Thyroid gland (tissue), 4 donors: ENCODE measurements around the gene LCN6. TPM values are rescaled to one million over a fixed set of nuclear protein-coding genes. Genes with fewer than 3 reads are reported as not detected.
"Not testable (repeated sequence)": the region's sequence is repeated elsewhere in the genome, so short reads cannot be mapped to it uniquely, and the experiment has no call there.

ENCODE experiments used
- DNase-seq, 2 donors: peaks; one replicate each; pipeline ENCODE4 v3.0.0-alpha.2; 2019
- H3K27ac ChIP-seq, 3 donors: fragments of 200-600 bp; sonication (generic); 1 replicate in 2 of 3; 2 replicates in 1 of 3; pipeline ENCODE4 v1.5.1; 2016 to 2019; ENCODE audit warnings: mild to moderate bottlenecking in 1 of 3, moderate library complexity in 1 of 3
- H3K27me3 ChIP-seq: fragments of 200-600 bp; sonication (generic); one replicate; pipeline ENCODE4 v1.5.1; 2019
- H3K36me3 ChIP-seq, 2 donors: fragments of 200-600 bp; sonication (generic); one replicate each; pipeline ENCODE4 v1.5.1; 2016 to 2019
- H3K4me1 ChIP-seq, 2 donors: fragments of 200-600 bp; sonication (generic); one replicate each; pipeline ENCODE4 v1.5.1; 2017 to 2019
- H3K4me3 ChIP-seq, 3 donors: fragments of 200-600 bp; sonication (generic); replicated peaks in 1 of 3; 1 replicate in 2 of 3; 2 replicates in 1 of 3; pipeline ENCODE4 v1.5.1; 2016; ENCODE audit warnings: mild to moderate bottlenecking in 1 of 3
- H3K9me3 ChIP-seq: fragments of 200-600 bp; sonication (generic); one replicate; pipeline ENCODE4 v1.5.1; 2017
- CTCF ChIP-seq, 6 experiments: fragments of 200-600 bp in 3 of 6; fragments of 450-650 bp in 3 of 6; sonication (generic) in 3 of 6; IDR thresholded peaks; one replicate each; pipeline ENCODE4 v1.5.1; 2016 to 2019; ENCODE audit warnings: antibody characterized with exemption in 6 of 6, mild to moderate bottlenecking in 2 of 6, inconsistent platforms in 1 of 6, moderate library complexity in 1 of 6
- POLR2A ChIP-seq, 2 donors: fragments of 450-650 bp; IDR thresholded peaks; one replicate each; pipeline ENCODE4 v1.6.1; 2017; ENCODE audit warnings: antibody characterized with exemption in 2 of 2, mild to moderate bottlenecking in 2 of 2, moderate library complexity in 1 of 2
- WGBS, 2 donors: methylation state at CpG; one replicate each; pipeline ENCODE4 v1.1.5; 2017; 5-methylcytosine and 5-hydroxymethylcytosine counted together
- intact Hi-C: fragments of 100-400 bp; cut with DNase I; formaldehyde crosslinking; loops from one replicate; pipeline ENCODE4 v1.15.1; 2023
- total RNA-seq, 4 donors: library from RNA; depleted of rRNA; stranded (reverse); fragments of >200 nt; gene quantifications; one replicate each; pipeline ENCODE4 v1.2.3, GENCODE V29; 2016

LCN6 gene
- total RNA-seq, 4 donors from 2014 or later: 1.4 to 10.0 (median 4.5) TPM

- H3K27me3 ChIP-seq: no peaks in the 10 kb centered on the region
- H3K36me3 ChIP-seq: no peaks in the 10 kb centered on the region
- 75 to 76% methylated on average over 8 to 13 of the region's 13 CpGs for WGBS, 2 donors
- no peaks in the 10 kb centered on the region for H3K9me3 ChIP-seq
- peaks cover 9 to 18% of the 10 kb centered on the region in 2 donors for H3K4me1 ChIP-seq
- DNase-seq: no peak
- no peak overlapping the region for H3K4me3 ChIP-seq
- H3K27ac ChIP-seq: no peak overlapping the region
- TF ChIP-seq POLR2A (IDR thresholded peaks at IDR 0.05) (no peak), CTCF (IDR thresholded peaks at IDR 0.05) (no peak)
- intact Hi-C loops: no loop called here
These were observed 13.2 kb upstream of the LCN6 start for GRCh38 chr9:136761545-136761981.

DNA sequence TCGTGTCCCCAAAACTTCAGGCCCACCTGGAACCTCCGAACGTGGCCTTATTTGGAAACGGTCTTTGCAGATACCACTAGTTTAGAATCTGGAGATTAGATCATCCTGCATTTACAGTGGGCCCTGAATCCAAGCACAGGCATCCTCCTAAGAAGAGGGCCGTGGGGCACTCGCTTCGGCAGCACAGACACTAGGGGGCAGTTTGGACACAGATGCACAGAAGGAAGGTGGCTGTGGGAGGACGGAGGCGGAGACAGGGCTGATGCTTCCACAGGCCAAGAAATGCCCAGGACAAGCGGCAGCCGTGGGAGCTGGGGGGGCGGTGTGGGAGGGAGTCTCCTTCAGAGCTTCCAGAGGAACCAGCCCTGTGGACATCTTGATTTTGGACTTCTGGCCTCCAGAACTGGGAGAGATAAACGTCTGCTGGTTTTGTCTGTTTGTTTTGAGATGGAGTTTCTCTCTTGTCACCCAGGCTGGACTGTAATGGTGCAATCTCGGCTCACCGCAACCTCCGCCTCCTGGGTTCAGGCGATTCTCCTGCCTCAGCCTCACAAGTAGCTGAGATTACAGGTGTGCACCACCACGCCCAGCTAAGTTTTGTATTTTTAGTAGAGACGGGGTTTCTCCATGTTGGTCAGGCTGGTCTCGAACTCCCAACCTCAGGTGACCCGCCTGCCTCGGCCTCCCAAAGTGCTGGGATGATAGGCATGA lies 12.7 kb upstream of the LCN6 start:
- 45 to 52% methylated on average over 17 to 21 of the region's 22 CpGs for whole genome bisulfite sequencing, 2 donors
- intact Hi-C loops, H3K27ac ChIP-seq: not testable (repeated sequence)

DNA sequence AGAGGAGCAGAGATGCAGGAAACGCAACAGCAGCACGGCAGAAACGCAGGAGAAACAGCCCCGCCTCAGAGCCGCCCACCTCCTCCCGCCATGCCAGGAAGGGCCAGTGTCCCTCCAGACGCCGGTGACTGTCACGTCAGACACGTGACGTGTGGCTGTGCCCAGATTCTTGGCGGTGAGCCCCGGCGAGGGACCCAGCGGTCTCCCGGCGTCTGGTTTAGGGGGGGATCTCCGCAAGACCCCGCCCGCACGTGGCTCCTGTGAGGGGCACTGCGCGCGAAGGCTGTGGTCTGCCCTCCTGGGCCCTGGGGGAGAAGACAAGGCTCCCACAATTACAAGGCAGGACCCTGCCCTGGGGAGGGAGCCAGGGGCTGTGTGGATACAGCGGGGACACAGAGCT lies 12.1 kb upstream of the LCN6 start:
- DNase-seq: no peak
- TF ChIP-seq CTCF (IDR thresholded peaks at IDR 0.05): no peak
- no peak for TF ChIP-seq POLR2A (IDR thresholded peaks at IDR 0.05)
- H3K27me3 ChIP-seq: no peaks in the 10 kb centered on the region
- 75 to 76% methylated on average over 20 to 21 of the region's 25 CpGs for WGBS, 2 donors
- no peaks in the 10 kb centered on the region for H3K9me3 ChIP-seq
- no peaks in the 10 kb centered on the region for H3K36me3 ChIP-seq
- intact Hi-C loops: no loop called here
- H3K27ac ChIP-seq: no peak overlapping the region
- H3K4me3 ChIP-seq: no peak overlapping the region
- H3K4me1 ChIP-seq: peaks cover 9 to 18% of the 10 kb centered on the region in 2 donors

More for the DNA sequence above, 12.7 kb upstream of the LCN6 start:
- not testable (repeated sequence) for H3K9me3 ChIP-seq, H3K36me3 ChIP-seq, H3K27me3 ChIP-seq, H3K4me3 ChIP-seq
- peak in 4 of 6 experiments; percentile 18 to 50 (median 24) for TF ChIP-seq CTCF (IDR thresholded peaks at IDR 0.05)
- DNase-seq: peak; percentile 52 to 59
- H3K4me1 ChIP-seq: peaks cover 9 to 18% of the 10 kb centered on the region in 2 donors

DNA sequence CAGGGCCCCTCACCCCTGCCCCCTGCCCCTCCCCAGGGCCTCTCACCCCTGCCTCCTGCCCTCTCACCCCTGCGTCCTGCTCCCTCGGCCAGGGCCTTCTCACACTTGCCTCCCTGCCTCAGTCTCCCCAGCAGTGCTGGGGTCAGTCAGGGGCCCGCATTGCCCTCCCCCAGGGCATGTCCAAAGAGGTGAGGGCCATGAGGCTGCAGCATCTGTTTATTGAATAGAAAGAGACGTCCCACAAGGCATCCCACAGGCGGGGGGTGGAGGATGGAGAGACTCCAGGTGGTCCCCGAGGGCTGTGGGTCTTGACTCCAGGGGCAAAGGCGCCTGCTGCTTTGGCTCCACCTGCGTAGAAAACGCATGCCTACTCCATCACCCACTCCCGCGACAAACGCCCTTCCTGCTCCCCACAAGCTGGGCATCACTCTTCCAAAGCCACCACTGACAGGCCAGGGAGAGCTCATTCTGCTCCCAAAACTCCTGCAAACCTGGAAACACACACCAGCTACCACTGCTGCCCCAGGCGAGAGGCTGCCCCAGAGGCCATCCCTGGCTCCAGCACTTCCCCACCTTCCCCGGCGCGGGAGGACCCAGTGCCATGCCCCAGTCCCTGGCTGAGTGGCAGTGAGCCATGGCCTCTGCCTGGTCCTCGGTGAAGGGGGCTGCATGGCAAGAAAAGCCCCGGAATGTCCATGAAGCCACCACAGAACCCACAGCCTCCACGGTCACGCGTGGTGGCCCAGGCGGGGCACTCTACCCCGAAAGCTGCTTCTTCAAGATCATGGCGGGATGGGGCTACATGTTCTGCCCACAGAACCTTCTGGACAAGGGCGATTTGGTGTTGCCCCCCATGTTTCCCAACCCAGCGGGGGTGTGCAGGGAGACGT lies 11.4 kb upstream of the LCN6 start:
- H3K27me3 ChIP-seq: no peaks in the 10 kb centered on the region
- DNase-seq: no peak
- no peak overlapping the region for H3K27ac ChIP-seq
- no peaks in the 10 kb centered on the region for H3K9me3 ChIP-seq
- no peaks in the 10 kb centered on the region for H3K36me3 ChIP-seq
- H3K4me1 ChIP-seq: peaks cover 9 to 18% of the 10 kb centered on the region in 2 donors
- no peak overlapping the region for H3K4me3 ChIP-seq
- 89 to 90% methylated on average over 23 to 24 of the region's 27 CpGs for WGBS, 2 donors
- intact Hi-C loops: no loop called here
- TF ChIP-seq POLR2A (IDR thresholded peaks at IDR 0.05) (no peak), CTCF (IDR thresholded peaks at IDR 0.05) (no peak)

GRCh38 chr9:136759001-136759400 lies 10.7 kb upstream of the LCN6 start:
- TF ChIP-seq POLR2A (IDR thresholded peaks at IDR 0.05) (no peak), CTCF (IDR thresholded peaks at IDR 0.05) (no peak)
- no peak for DNase-seq

More at GRCh38 chr9:136759001-136759400, 10.7 kb upstream of the LCN6 start:
- Histone ChIP-seq H3K27me3 (no peaks in the 10 kb centered on the region), H3K27ac (no peak overlapping the region), H3K4me3 (no peak overlapping the region), H3K4me1 (peaks cover 9 to 18% of the 10 kb centered on the region in 2 donors), H3K36me3 (no peaks in the 10 kb centered on the region), H3K9me3 (no peaks in the 10 kb centered on the region)
- intact Hi-C loops: no loop called here
- 77 to 100% methylated on average over 1 to 4 of the region's 9 CpGs for WGBS, 2 donors
